DMS53 (cell line): ENCODE measurements around the gene CYYR1.

Source experiments
- DNase-seq: peaks from one replicate; lab custom pipeline; 2025; lab: John Stamatoyannopoulos, UW

CYYR1 gene

GRCh38 chr21:26572702-26573381 lies at the start of gene CYYR1:
TSS of gene CYYR1 (minus strand) at chr21:26573286. CDS start at chr21:26572940, 346 bp downstream.
- no peak for DNase-seq

- DNase-seq: no peak
These were observed 44.1 kb upstream of the CYYR1 start for GRCh38 chr21:26617176-26617575.

- DNase-seq: no peak
These were observed 41.2 kb upstream of the CYYR1 start for GRCh38 chr21:26614251-26614650.

- DNase-seq: no peak
These were observed 26.2 kb upstream of the CYYR1 start for GRCh38 chr21:26599261-26599660.

GRCh38 chr21:26597981-26598380 lies 24.9 kb upstream of the CYYR1 start:
- no peak for DNase-seq

- DNase-seq: no peak
These were observed 23.9 kb upstream of the CYYR1 start for GRCh38 chr21:26597031-26597430.

- DNase-seq: no peak
These were observed 22.9 kb upstream of the CYYR1 start for GRCh38 chr21:26595971-26596370.

GRCh38 chr21:26593800-26594199 lies 20.7 kb upstream of the CYYR1 start:
- DNase-seq: no peak

- DNase-seq: no peak
These were observed 18.5 kb upstream of the CYYR1 start for GRCh38 chr21:26591543-26591942.

- DNase-seq: no peak
These were observed 15.4 kb upstream of the CYYR1 start for GRCh38 chr21:26588446-26588845.

- peak; percentile 7 for DNase-seq
These were observed 14.7 kb upstream of the CYYR1 start for GRCh38 chr21:26587736-26588201.

GRCh38 chr21:26583769-26584168 lies 10.7 kb upstream of the CYYR1 start:
- DNase-seq: no peak

- no peak for DNase-seq
These were observed 8.7 kb upstream of the CYYR1 start for GRCh38 chr21:26581818-26582217.

- no peak for DNase-seq
These were observed 897 bp downstream of the CYYR1 start for GRCh38 chr21:26572076-26572701.

- DNase-seq: no peak
These were observed 2.9 kb downstream of the CYYR1 start for GRCh38 chr21:26570203-26570602.

- no peak for DNase-seq
These were observed 7.5 kb downstream of the CYYR1 start for GRCh38 chr21:26565546-26565945.

- no peak for DNase-seq
These were observed 8.0 kb downstream of the CYYR1 start for GRCh38 chr21:26565111-26565510.

- no peak for DNase-seq
These were observed 9.1 kb downstream of the CYYR1 start for GRCh38 chr21:26563856-26564503.

GRCh38 chr21:26560612-26561011 lies 12.5 kb downstream of the CYYR1 start:
- no peak for DNase-seq

- DNase-seq: no peak
These were observed 14.0 kb downstream of the CYYR1 start for GRCh38 chr21:26559099-26559498.

- no peak for DNase-seq
These were observed 16.0 kb downstream of the CYYR1 start for GRCh38 chr21:26557106-26557505.

- no peak for DNase-seq
These were observed 17.4 kb downstream of the CYYR1 start for GRCh38 chr21:26555540-26556146.

- no peak for DNase-seq
These were observed 18.7 kb downstream of the CYYR1 start for GRCh38 chr21:26554365-26554764.
